GM13976 (cell line): ENCODE data around the gene EEA1.

Source experiments
- DNase-seq: peaks from one replicate; pipeline ENCODE4 v3.0.0; 2012; ENCODE audit warnings: low spot score
- CTCF ChIP-seq: IDR thresholded peaks from 2 replicates; pipeline ENCODE4 v1.5.1; 2012; ENCODE audit warnings: borderline replicate concordance, mild to moderate bottlenecking; ENCODE audit not compliant: insufficient read depth; ENCODE audit errors: extremely low read depth, missing control alignments, control extremely low read depth
- in situ Hi-C: fragments of 300-500 bp; cut with MboI; formaldehyde crosslinking; loops from one replicate; pipeline ENCODE4 v1.12.0; 2022; ENCODE audit warnings: low sequenced_read_pairs, mixed read lengths, inconsistent platforms; ENCODE audit not compliant: unreplicated experiment

The EEA1 gene

GRCh38 chr12:92905258-92905810 lies 23.8 kb downstream of the EEA1 start:
- DNase-seq: no peak
- in situ Hi-C loops: no loop called here
- TF ChIP-seq CTCF: no peak

- DNase-seq: no peak
- TF ChIP-seq CTCF: no peak
- in situ Hi-C loops: no loop called here
These were observed 28.2 kb downstream of the EEA1 start for GRCh38 chr12:92900941-92901340.

GRCh38 chr12:92899386-92900001 lies 29.6 kb downstream of the EEA1 start:
- in situ Hi-C loops: no loop called here

GRCh38 chr12:92898755-92899154 lies 30.3 kb downstream of the EEA1 start:
- no peak for TF ChIP-seq CTCF
- in situ Hi-C loops: no loop called here
- no peak for DNase-seq

More at GRCh38 chr12:92899386-92900001, 29.6 kb downstream of the EEA1 start:
- no peak for TF ChIP-seq CTCF
- DNase-seq: no peak

- no peak for DNase-seq
- TF ChIP-seq CTCF: no peak
- in situ Hi-C loops: no loop called here
These were observed 31.3 kb downstream of the EEA1 start for GRCh38 chr12:92897844-92898243.

GRCh38 chr12:92890601-92891106 lies 38.4 kb downstream of the EEA1 start:
- no peak for DNase-seq
- no peak for TF ChIP-seq CTCF
- in situ Hi-C loops: no loop called here
